GM04503 (cell line): ENCODE results near the gene AHNAK.
A peak's percentile ranks its signal among the peaks of the same experiment; 100 is the strongest.
"Not testable (repeated sequence)": the region's sequence is repeated elsewhere in the genome, so short reads cannot be mapped to it uniquely, and the experiment has no call there.

Source experiments
- DNase-seq: peaks from one replicate; pipeline ENCODE4 v3.0.0-alpha.2; 2012; ENCODE audit warnings: low read depth

AHNAK gene

GRCh38 chr11:62571493-62571892 is 24.9 kb upstream of the AHNAK start:
- DNase-seq, result not testable (repeated sequence)

- DNase-seq, result not testable (repeated sequence)
Measured at GRCh38 chr11:62570903-62571302, 24.3 kb upstream of the AHNAK start.

DNA sequence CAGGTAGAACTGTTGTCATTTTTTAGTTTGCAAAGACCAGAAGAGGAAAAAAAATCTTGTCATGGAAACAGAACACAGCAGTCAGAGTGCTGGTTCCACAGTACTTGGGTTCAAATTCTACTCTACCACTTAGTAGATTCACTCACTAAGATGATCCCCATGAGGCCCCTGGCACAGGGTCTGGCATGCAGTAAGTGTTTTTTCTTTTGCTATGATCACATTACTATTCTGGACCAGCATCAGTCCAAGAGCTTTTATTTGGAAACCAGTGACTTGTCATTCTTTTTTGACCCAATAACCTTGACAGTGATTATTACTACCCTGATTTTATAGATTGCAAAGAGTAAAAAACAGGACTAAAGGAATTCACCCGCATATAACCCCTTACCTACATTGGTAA is 23.0 kb upstream of the AHNAK start:
- DNase-seq, result no peak

GRCh38 chr11:62567018-62567633 is 20.5 kb upstream of the AHNAK start:
- no peak for DNase-seq

DNA sequence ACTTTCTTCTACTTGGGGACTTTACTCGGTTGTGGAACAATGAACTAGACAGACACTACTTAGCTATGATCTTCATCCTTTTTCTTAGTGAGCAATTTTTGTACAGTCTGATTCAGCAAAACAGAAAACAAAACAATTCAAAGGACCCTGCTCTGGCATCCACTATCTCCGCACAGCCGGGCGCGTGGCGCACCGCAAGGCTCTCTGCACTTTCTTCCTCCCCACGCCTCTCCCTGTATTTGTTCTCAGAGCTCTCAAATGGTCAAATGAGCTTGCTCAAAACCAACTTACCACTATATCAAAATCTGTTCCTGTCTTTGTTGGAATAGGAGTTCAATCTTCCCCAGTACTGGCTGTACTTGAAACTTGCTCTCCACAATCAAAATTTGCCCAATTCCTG is 19.6 kb upstream of the AHNAK start:
- DNase-seq, result no peak

DNA sequence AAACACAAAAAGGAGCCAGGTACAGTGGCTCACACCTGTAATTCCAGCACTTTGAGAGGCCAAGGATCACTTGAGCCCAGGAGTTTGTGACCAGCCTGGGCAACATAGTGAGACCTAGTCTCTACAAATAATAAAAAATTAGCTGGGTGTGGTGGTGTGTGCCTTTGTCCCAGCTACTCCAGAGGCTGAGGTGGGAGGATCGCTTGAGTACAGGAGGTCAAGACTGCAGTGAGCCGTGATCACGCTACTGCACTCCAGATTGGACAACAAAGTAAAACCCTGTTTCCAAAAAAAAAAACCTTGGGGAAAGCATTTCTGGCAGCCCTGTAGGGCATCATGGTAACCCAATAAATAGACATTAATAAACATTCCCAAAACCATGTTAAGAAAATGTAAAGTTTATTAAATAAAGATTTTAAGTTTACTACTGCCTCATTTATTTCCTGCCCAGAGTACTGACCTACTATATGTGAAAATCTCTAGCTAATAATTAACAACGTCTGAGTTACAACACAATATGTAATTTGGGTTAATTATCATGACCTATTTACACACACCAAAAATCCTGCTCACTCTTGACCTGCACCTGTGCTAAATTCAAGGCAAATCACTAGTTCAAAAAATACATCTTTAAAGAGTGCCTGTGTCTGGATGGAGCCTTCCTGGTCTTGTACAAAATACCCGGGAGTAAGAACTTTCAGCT is 18.6 kb upstream of the AHNAK start:
- DNase-seq, result no peak

DNA sequence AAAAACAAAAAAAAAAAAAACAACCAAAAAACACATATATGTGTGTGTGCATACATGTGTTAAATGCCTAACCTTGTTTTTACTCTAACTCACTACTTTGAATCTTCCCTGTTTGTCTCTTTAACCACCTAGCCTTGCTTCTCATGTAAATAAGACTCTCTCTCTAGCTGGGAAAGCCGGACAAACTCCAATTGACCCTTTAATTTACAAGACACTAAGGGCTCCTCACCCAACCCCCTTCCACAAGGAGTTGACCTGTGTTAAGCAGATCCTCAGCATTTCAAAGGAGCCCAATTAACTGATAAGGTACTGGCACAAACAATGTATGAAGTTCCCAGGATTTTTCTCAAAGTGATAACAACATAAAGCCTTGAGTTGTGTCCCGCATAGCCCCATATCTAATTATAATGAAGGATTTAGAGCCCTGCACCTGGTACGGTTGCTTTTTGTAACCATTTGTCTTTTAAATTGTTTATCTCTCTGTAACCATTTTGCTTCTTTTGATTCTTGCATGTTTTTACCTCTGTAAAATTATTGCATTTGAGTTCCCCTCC is 15.1 kb upstream of the AHNAK start:
- not testable (repeated sequence) for DNase-seq

GRCh38 chr11:62560566-62561103 is 14.0 kb upstream of the AHNAK start:
- peak; percentile 96 for DNase-seq

DNA sequence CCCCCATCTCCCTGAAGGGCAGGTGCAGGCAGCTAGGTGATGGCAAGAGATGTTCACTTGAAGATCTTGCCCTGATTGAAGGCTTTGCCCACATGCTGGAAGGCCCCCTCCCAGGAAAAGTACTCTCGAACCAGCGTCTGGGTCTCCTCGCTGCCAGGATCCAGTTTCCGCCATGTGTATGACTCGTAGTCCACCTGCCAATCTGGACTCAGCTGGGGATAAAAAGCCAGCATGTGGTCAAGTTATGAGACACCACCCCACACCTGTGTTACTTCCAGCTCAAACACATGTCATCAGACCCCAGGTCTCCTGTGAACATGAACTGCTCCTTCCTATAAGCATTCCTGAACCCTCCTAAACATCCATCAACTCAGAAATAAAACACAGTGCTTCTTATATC is 13.0 kb upstream of the AHNAK start:
- DNase-seq, result not testable (repeated sequence)

DNA sequence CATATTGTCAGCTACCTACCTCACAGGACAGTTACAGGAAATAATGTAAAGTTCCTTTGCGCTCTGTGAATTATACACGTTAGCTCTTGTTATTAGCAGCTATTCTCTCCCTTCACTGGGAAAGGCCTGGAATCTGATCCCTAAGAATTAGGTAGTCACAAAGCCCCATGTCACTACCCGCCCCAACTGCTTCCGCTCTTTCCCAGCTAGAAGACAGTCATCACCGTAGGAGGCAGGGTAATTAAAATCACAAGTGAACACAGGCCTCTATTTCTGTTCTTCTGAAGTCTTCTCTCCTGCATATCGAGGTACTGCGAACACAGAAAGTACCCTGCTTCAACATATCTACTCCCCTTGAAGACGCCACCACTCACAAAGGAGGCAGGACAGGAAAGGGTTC is 12.6 kb upstream of the AHNAK start:
- DNase-seq, result no peak

- DNase-seq, result no peak
Measured at GRCh38 chr11:62558669-62559068, 12.1 kb upstream of the AHNAK start.

DNA sequence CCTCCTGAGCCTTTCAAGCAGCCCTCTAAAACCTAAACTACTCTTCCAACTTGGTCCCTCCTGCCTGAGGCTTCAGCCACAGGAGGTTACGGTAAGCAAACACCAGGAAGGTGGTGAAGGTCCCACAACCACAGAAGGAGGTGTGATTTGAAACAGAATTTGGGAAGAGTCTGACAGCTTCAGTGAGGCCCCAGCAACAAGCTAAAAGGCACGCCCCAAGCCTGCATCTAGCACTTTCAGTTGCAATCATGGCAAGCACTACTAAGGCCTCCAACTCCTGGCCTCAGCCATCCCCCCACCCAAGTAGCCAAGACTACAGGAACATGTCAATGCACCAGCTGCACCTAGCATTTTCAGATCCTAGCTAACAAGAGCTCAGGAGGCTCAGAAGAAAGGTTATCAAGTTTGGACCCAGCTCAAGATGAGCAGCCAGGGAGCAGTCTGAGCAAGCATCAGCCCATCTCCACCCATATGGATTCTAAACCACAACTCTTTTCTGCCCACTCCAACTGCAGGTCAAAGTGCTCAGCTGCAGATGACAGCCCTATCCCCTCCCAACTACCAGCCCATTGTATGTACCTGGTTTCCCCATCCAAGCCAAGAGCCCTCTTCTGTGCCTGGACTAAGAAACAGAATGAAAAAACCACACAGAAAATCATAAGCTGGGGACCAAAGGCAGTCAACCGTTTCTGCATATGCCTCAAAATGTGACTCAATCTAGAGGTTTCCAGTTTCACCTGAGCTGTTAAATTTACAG is 10.4 kb upstream of the AHNAK start:
- DNase-seq, result no peak

DNA sequence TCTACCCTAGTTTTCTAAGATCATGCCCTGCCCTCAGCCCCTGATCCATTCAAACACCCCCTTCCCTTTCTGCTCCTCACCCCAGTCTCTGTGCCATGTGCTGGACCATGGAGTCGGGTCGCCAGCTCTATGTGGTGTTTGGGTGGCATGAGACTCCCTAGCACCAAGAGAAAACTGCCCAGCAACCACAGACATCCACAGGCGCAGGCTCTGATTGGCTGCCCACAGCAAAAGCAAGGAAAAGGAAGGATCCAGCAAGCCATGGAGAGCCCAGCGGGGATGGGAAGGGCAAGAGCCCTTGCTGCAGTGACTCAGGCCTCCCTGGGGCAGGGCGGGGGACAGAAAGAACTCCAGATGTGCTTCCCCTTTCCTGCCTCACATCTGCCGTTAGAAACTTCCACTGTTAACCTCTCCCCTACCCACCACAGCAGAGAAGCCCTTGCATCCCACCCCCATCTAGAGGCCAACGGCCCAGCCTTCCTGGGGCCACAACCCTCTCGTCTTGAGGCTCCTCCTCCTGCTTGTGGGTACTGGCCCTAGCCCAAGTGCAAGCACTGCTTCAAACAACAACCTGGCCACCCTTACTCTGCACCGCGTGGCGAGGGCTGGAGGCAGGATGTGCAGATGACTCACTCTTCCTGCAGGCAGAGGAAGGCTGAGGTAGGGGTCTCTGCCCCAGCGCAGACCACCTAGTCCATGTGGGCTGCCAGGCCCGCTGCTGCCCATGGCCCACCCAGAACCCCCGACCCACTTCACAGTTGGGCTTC is 9.7 kb upstream of the AHNAK start:
- DNase-seq, result peak; percentile 88

DNA sequence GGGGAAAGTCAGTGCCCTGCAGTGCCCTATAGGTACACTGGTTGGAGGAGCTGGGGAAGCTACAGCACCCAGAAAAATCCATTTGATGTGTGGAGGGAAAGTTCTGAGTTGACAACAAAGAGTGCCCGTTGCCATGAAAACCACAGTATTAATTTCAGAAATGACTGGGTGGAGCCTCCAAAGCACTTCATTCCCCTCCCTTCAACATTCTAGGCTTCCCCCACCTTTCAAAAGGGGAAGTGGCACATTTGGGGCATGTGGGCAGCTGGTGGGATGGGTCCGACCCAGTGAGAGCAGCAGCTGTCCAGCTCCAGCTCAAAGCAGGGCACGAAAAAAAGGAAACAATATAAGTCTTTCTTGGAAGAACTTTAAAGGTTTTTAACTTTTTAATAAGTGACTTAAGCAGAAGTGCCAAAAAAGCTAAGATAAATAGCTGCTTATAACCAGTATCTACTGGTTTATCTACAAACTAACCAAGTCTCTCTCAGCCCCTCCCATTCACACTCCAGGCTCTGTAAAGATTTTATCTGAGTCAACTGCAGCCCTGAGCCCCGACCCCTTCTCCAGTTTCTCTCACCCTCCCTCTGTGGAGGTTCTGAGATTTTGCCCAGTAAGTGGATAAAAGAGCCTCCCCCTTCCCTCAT is 9.0 kb upstream of the AHNAK start:
- no peak for DNase-seq

DNA sequence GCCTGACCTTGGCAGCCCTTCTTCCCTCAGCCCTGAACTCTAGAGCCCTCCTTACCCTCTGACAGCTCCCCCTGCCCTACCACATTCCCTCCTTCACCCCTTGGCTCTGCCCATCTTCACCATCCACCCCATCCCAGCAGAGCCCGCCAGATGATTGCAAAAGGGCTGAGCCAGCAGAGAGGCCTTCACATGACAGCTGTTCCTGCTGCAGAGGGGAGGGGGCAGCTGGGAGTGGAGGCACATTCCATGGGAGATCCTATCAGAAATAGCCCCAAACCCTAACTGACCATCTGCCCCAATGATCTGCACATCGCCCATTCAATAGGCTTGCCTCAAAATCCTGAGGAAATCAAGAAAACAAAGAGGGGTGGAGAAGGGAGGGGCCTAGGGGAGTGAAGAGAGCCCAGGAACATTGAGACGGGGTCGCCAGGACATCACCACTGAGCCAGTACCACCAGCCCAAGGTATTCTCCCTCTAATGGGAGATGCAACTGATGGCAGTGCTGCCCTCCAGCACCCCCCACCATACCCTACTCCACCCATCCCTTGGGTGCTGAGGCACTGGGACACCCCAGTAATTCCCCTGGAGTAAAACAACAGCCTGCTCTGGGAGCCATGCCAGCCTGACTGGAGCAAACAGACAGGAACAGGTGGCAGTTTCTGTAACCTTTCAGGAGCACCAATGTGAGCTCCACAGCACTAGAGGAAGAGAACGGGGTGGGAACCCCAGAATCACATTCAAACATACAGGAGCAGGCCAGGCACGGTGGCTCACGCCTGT is 8.0 kb upstream of the AHNAK start:
- DNase-seq, result no peak

GRCh38 chr11:62553839-62554361 is 7.3 kb upstream of the AHNAK start:
- DNase-seq, result peak; percentile 82

- DNase-seq, result peak; percentile 93
Measured at GRCh38 chr11:62553080-62553838, 6.7 kb upstream of the AHNAK start.

- no peak for DNase-seq
Measured at GRCh38 chr11:62552485-62553079, 6.0 kb upstream of the AHNAK start.

GRCh38 chr11:62550478-62550877 is 3.9 kb upstream of the AHNAK start:
- DNase-seq, result not testable (repeated sequence)
